ENCODE results near the gene KASH5. TPM values are rescaled to one million over a fixed set of nuclear protein-coding genes. Genes with fewer than 3 reads are reported as not detected.

KASH5 gene
- total and polyA plus RNA-seq, 2 of the 13 experiments (the other 11 are each of a cell fraction or from before 2014, with no cell fraction given): not detected

- TF ChIP-seq ZNF318 (CRISPR knock-in tag; IDR thresholded peaks at IDR 0.05) (no peak), DDIT3 (CRISPR knock-in tag; IDR thresholded peaks at IDR 0.05) (no peak), NR3C1 (CRISPR knock-in tag; IDR thresholded peaks at IDR 0.05) (no peak), THAP11 (CRISPR knock-in tag; IDR thresholded peaks at IDR 0.05) (peak; percentile 88), DNMT3B (CRISPR knock-in tag; conservative IDR thresholded peaks at IDR 0.05) (0 out of 2 replicates have a peak, but pooled peaks have one; percentile 44), TFDP1 (CRISPR knock-in tag; IDR thresholded peaks at IDR 0.05; ENCODE audit: borderline replicate concordance) (peak; percentile 95; the same call in 1 of the 2 replicates), PREB (CRISPR knock-in tag; IDR thresholded peaks at IDR 0.05) (no peak), ZNF841 (CRISPR knock-in tag; IDR thresholded peaks at IDR 0.05; ENCODE audit: borderline replicate concordance) (no peak), ZNF614 (CRISPR knock-in tag; IDR thresholded peaks at IDR 0.05; ENCODE audit: borderline replicate concordance) (no peak), ZNF512 (CRISPR knock-in tag; IDR thresholded peaks at IDR 0.05) (no peak), RFX1 (IDR thresholded peaks at IDR 0.05) (no peak), MED8 (CRISPR knock-in tag; IDR thresholded peaks at IDR 0.05; ENCODE audit: insufficient replicate concordance) (peak; percentile 69), ATF6 (CRISPR knock-in tag; conservative IDR thresholded peaks at IDR 0.05) (no peak), ZSCAN20 (CRISPR knock-in tag; IDR thresholded peaks at IDR 0.05; ENCODE audit: borderline replicate concordance) (no peak)
Measured at GRCh38 chr19:49453013-49453756, 65.1 kb downstream of the KASH5 start, which contains the start of gene ALDH16A1 (continued).

Data from HepG2 (cell line).